NOMO-1 (cell line): ENCODE results near the gene SULT2B1.

ENCODE experiments used
- DNase-seq, 2 experiments: peaks; one replicate each; lab custom pipeline; 2025; ENCODE audit not compliant: unreplicated experiment in 2 of 2; lab: John Stamatoyannopoulos, UW

The SULT2B1 gene

GRCh38 chr19:48646722-48647216, 94.8 kb downstream of the SULT2B1 start:
- no peak for DNase-seq

GRCh38 chr19:48648134-48648533, 96.2 kb downstream of the SULT2B1 start:
- no peak for DNase-seq
